Tibial artery (tissue), 4 donors: Measurements from ENCODE around the gene RDH12.
A peak's percentile ranks its signal among the peaks of the same experiment; 100 is the strongest.

ENCODE experiments used
- DNase-seq, 2 donors: peaks; one replicate each; pipeline ENCODE4 v3.0.0-alpha.2; 2019
- H3K27ac ChIP-seq, 2 donors: fragments of 200-600 bp; sonication (generic) in 1 of 2; 1 replicate in 1 of 2; 2 replicates in 1 of 2; pipeline ENCODE4 v1.5.1; 2018 to 2019; ENCODE audit warnings: mild to moderate bottlenecking in 1 of 2
- H3K27me3 ChIP-seq, 2 donors: fragments of 200-600 bp; sonication (generic) in 1 of 2; one replicate each; pipeline versions ENCODE4 v1.5.1 to v1.6.0; 2016 to 2019
- H3K36me3 ChIP-seq, 3 donors: fragments of 200-600 bp; sonication (generic) in 2 of 3; one replicate each; pipeline ENCODE4 v1.5.1; 2016 to 2019; ENCODE audit warnings: mild to moderate bottlenecking in 2 of 3
- H3K4me1 ChIP-seq, 4 donors: fragments of 200-600 bp; sonication (generic) in 2 of 4; 1 replicate in 3 of 4; 2 replicates in 1 of 4; pipeline ENCODE4 v1.5.1; 2016 to 2019
- H3K4me3 ChIP-seq, 2 donors: fragments of 200-600 bp; sonication (generic) in 1 of 2; 1 replicate in 1 of 2; 2 replicates in 1 of 2; pipeline ENCODE4 v1.5.1; 2018 to 2019; ENCODE audit warnings: mild to moderate bottlenecking in 2 of 2
- H3K9me3 ChIP-seq, 3 donors: fragments of 200-600 bp; sonication (generic) in 1 of 3; one replicate each; pipeline ENCODE4 v1.5.1; 2016 to 2019
- CTCF ChIP-seq, 2 experiments: fragments of 200-600 bp in 1 of 2; fragments of 450-650 bp in 1 of 2; IDR thresholded peaks; one replicate each; pipeline ENCODE4 v1.5.1; 2017 to 2019; ENCODE audit warnings: antibody characterized with exemption in 2 of 2, mild to moderate bottlenecking in 1 of 2, moderate library complexity in 1 of 2
- intact Hi-C: fragments of 100-400 bp; cut with DNase I; formaldehyde crosslinking; loops from one replicate; pipeline ENCODE4 v1.15.0; 2023; ENCODE audit warnings: low total_unique reads

The RDH12 gene

DNA sequence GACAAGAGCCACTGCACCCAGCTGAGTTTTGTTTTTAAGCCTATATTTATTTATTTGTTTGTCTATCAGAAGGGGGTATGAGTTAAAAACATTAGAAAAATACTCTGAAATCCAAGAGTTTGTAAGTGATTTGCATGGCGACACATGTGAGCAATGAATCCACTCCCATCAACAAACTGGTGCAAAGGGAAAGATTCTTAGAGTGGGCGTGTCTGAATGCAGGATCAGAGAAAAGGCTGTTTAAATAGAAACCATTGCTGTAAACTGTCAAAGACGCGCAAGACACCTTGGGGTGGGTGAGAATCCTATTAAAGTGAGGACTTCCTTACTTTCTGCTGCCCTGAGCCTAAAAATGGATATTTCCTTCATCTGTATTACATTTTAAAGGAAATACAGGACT is 62.8 kb downstream of the RDH12 start:
- peaks cover 61 to 100% (median 92%) of the 10 kb centered on the region in 3 donors for H3K36me3 ChIP-seq
- no peaks in the 10 kb centered on the region for H3K9me3 ChIP-seq
- no peak overlapping the region for H3K4me3 ChIP-seq
- no peak overlapping the region for H3K27ac ChIP-seq
- DNase-seq: no peak
- TF ChIP-seq CTCF (IDR thresholded peaks at IDR 0.05): no peak
- H3K4me1 ChIP-seq: no peaks in the 10 kb centered on the region
- intact Hi-C loops: no loop called here
- no peaks in the 10 kb centered on the region for H3K27me3 ChIP-seq

- H3K27me3 ChIP-seq: no peaks in the 10 kb centered on the region
- no peak overlapping the region for H3K4me3 ChIP-seq
- no peak for DNase-seq
- H3K9me3 ChIP-seq: no peaks in the 10 kb centered on the region
- intact Hi-C loops: no loop called here
- no peak for TF ChIP-seq CTCF (IDR thresholded peaks at IDR 0.05)
- no peaks in the 10 kb centered on the region for H3K4me1 ChIP-seq
- no peak overlapping the region for H3K27ac ChIP-seq
- peaks cover 65 to 100% (median 92%) of the 10 kb centered on the region in 3 donors for H3K36me3 ChIP-seq
Observed at GRCh38 chr14:67765192-67765834, 63.6 kb downstream of the RDH12 start.

DNA sequence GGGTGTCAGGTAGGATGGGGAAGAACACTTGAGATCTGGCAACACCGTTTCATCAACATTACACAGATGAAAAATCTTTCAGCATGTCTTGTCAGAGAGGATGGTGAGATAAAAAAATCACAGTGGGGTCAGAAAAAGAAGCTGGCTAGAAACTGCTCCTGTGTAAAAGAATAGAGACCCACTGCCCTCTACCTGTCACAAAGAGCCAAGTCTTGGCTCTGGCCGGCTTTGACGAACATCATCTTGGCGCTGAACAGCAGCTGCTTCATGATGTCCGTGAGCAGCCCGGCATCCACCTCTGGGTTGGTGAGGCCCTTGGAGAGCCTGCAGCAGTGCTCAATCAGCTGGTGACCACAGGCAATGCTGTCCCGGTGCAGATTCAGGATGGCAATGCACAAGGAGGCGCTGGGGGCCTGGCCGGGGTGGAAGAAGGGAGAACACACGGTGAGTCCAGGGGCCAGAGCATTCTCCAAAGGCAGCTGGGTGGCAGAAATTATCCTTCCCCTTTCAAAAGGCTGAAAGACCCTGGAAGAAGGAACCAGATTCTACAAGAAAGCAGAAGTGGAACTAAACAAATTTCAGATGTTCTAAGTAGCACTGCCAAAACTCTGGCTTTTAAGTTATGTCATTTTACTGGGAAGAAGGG is 64.5 kb downstream of the RDH12 start:
- intact Hi-C loops: no loop called here
- Histone ChIP-seq H3K36me3 (peaks cover 66 to 100% (median 89%) of the 10 kb centered on the region in 3 donors), H3K27ac (no peak overlapping the region), H3K27me3 (no peaks in the 10 kb centered on the region), H3K4me1 (no peaks in the 10 kb centered on the region), H3K9me3 (no peaks in the 10 kb centered on the region), H3K4me3 (no peak overlapping the region)
- no peak for TF ChIP-seq CTCF (IDR thresholded peaks at IDR 0.05)
- DNase-seq: peak in 1 of 2 donors; percentile 24

- Histone ChIP-seq H3K27ac (no peak overlapping the region), H3K9me3 (no peaks in the 10 kb centered on the region), H3K27me3 (no peaks in the 10 kb centered on the region), H3K36me3 (peaks cover 75 to 100% (median 93%) of the 10 kb centered on the region in 3 donors), H3K4me3 (no peak overlapping the region), H3K4me1 (no peaks in the 10 kb centered on the region)
- intact Hi-C loops: no loop called here
- DNase-seq: no peak
- no peak for TF ChIP-seq CTCF (IDR thresholded peaks at IDR 0.05)
Observed at GRCh38 chr14:67768219-67768618, 66.5 kb downstream of the RDH12 start.

- H3K27ac ChIP-seq: no peak overlapping the region
- H3K9me3 ChIP-seq: no peaks in the 10 kb centered on the region
- no peak for DNase-seq
- TF ChIP-seq CTCF (IDR thresholded peaks at IDR 0.05): no peak
- peaks cover 96 to 100% (median 98%) of the 10 kb centered on the region in 3 donors for H3K36me3 ChIP-seq
- no peaks in the 10 kb centered on the region for H3K4me1 ChIP-seq
- no peak overlapping the region for H3K4me3 ChIP-seq
- no peaks in the 10 kb centered on the region for H3K27me3 ChIP-seq
- intact Hi-C loops: no loop called here
Observed at GRCh38 chr14:67773844-67774377, 72.2 kb downstream of the RDH12 start.
